ENCODE data around the gene CDH23.
A peak's percentile ranks its signal among the peaks of the same experiment; 100 is the strongest.

GRCh38 chr10:71634531-71635164 is 237.9 kb downstream of the CDH23 start:
- no peak for TF ChIP-seq CTCF (IDR thresholded peaks at IDR 0.05)
- TF ChIP-seq POLR2AphosphoS5 (IDR thresholded peaks at IDR 0.05): peak; percentile 59
- no peak for TF ChIP-seq POLR2A (IDR thresholded peaks at IDR 0.05)
